Measurements from ENCODE around the gene ZNF710. TPM values are rescaled to one million over a fixed set of nuclear protein-coding genes. Genes with fewer than 3 reads are reported as not detected.
A peak's percentile ranks its signal among the peaks of the same experiment; 100 is the strongest.

Gene ZNF710
- 2.3 and 8.1 TPM in 2 replicates for total RNA-seq (2011; cell fraction: chromatin; rRNA removed; ENCODE audit: low replicate concordance)
- 5.5 TPM in 2 replicates for total RNA-seq (2011; cell fraction: nucleolus; rRNA removed)
- 4.4 TPM in 2 replicates for total RNA-seq (2011; cell fraction: nucleoplasm; rRNA removed)
- 5.9 and 6.3 TPM in 2 replicates for total RNA-seq (2014; rRNA removed)
- 2.8 and 5.2 TPM in 2 replicates for total RNA-seq (2014; rRNA removed; fragmentation: Illumina TruSeq; extraction: Trizol)
- total RNA-seq (2015; rRNA removed; fragmentation: Illumina TruSeq; extraction: Trizol), result 6.0 and 6.2 TPM in 2 replicates
- total RNA-seq (2021), result 14.2 and 16.7 TPM in 2 replicates
- polyA plus RNA-seq (2011; rRNA removed), result 2.0 and 2.5 TPM in 2 replicates
- polyA plus RNA-seq (2011; cell fraction: cytosol; rRNA removed), result 3.7 and 4.2 TPM in 2 replicates
- polyA plus RNA-seq (2011; cell fraction: nucleus; rRNA removed), result 3.1 and 6.2 TPM in 2 replicates
- polyA plus RNA-seq (2012), result 4.2 and 6.5 TPM in 2 replicates
- 4.6 and 8.0 TPM in 2 replicates for polyA plus RNA-seq (2014; fragmentation: Illumina TruSeq; extraction: Trizol)
- under 1 TPM; 0.56 to 0.63 TPM for polyA plus RNA-seq (2014; fragmentation: Nextera tagmentation; extraction: Ambion mirVana)
- 4.3 and 6.2 TPM in 2 replicates for polyA plus RNA-seq (2014; rRNA removed)
- 1.4 and 2.5 TPM in 2 replicates for polyA minus RNA-seq (2011; rRNA and poly(A)+ RNA removed)
- 7.5 and 8.4 TPM in 2 replicates for polyA minus RNA-seq (2011; cell fraction: cytosol; rRNA and poly(A)+ RNA removed)
- polyA minus RNA-seq (2011; cell fraction: nucleus; rRNA and poly(A)+ RNA removed), result 2.2 and 3.3 TPM in 2 replicates
- percentile 58 among the genes with signal in this experiment for Bru-seq, nascent RNA
- percentile 59 among the genes with signal in this experiment for BruChase-seq, experiment 1, labeled RNA remaining after a 2-hour chase
- BruChase-seq, experiment 2, labeled RNA remaining after a 6-hour chase, result percentile 55 among the genes with signal in this experiment
- long read RNA-seq, experiment 1, full-length matches to known transcripts, result 1 of 10 reads
- long read RNA-seq, experiment 1, partial matches to known transcripts, result 0 of 10 reads
- long read RNA-seq, experiment 1, other reads (novel, unspliced or antisense), result 9 of 10 reads
- long read RNA-seq, experiment 2, full-length matches to known transcripts, result 5 of 12 reads
- long read RNA-seq, experiment 2, partial matches to known transcripts, result 6 of 12 reads
- long read RNA-seq, experiment 2, other reads (novel, unspliced or antisense), result 1 of 12 reads
- long read RNA-seq, experiment 3, partial matches to known transcripts, result 1 of 1 reads
- long read RNA-seq, experiment 3, other reads (novel, unspliced or antisense), result 0 of 1 reads

DNA sequence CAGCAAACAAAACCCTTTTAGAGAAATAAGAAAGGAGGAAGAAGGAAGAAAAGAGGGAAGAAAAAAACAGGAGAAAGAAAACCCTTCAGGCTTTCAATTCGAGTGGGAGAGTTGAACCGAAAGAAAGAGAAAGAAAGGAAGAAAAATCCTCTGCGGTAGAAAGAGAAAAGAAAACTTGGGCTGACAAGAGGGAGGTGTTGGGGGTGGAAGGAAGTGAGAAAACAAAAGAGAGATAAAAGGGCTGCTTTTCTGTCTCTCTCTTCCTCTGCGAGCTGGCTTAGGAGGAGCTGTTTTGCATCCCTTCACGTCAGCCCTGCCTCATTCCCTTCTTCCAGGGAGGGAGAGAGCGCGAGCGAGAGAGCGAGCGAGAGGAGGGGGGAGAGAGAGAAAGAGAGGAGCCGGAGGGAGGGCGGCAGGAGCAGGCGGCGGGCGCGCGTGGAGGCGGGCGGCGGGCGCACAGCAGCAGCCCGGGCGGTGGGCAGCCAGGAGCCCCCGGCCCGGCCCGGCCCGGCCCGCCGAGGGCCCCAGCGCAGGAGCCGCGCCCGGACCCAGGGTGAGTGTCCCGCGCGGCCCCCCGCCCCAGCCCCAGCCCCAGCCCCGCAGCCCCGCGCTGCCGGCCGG is at the start of gene ZNF710:
Gene ZNF710 (plus strand): TSS at position 263 of the 621 bp plus-strand sequence. CDS start 65,814 bp downstream, outside the sequence.
- Histone ChIP-seq H3K27ac (ENCODE audit: extremely low read depth, low read depth, low read length) (peak within 1 kb of the TSS; percentile 70), H2AFZ (ENCODE audit: low read depth, low read length) (peak within 1 kb of the TSS; percentile 81), H4K20me1 (replicated peaks; ENCODE audit: control insufficient read depth, insufficient read depth, low read length) (no peaks in the 10 kb centered on the region), H3K4me2 (ENCODE audit: insufficient read depth, low read length) (peak within 1 kb of the TSS; percentile 82), H3K79me2 (ENCODE audit: control insufficient read depth, insufficient read depth, low read length) (peaks cover 16% of the 10 kb centered on the region), H3K27me3 (ENCODE audit: control insufficient read depth in 2 of 2, insufficient read depth in 2 of 2, low read length in 2 of 2) (no peaks in the 10 kb centered on the region), H3K9me1 (ENCODE audit: control insufficient read depth, insufficient read depth, low read length) (no peaks in the 10 kb centered on the region), H3K36me3 (ENCODE audit: control insufficient read depth, insufficient read depth, low read length) (no peaks in the 10 kb centered on the region), H3K4me1 (replicated peaks in 1 of 2; ENCODE audit: control insufficient read depth in 2 of 2, insufficient read depth in 2 of 2, low read length in 2 of 2) (peaks cover 11 to 34% of the 10 kb centered on the region in 2 experiments), H3K9ac (ENCODE audit: insufficient read depth in 1 of 2, low read depth in 2 of 2, low read length in 2 of 2) (peak within 1 kb of the TSS; percentile 72 to 92), H3K4me3 (peak within 1 kb of the TSS; percentile 67), H3K9me3 (replicated peaks; ENCODE audit: control insufficient read depth, insufficient read depth, low read depth, low read length) (no peaks in the 10 kb centered on the region)
- intact Hi-C loops (cut with micrococcal nuclease), result no loop called here
- DNase-seq (ENCODE audit: extremely low read depth in 1 of 4, low spot score in 3 of 4) (peak; percentile 67 to 85 (median 76)), FAIRE-seq (peak; percentile 69), ATAC-seq (peak; percentile 64)
- BruUV-seq (replicated peaks), result no TSS peak
- ChIA-PET POLR2A (interaction anchor here (0.7 kb wide), 1 partner anchor 105 kb away, joined by 3 read pairs; no protein-coding TSS in a partner anchor), CTCF (ENCODE audit: low intra/inter-chr PET ratio) (no interaction called here)
- in situ Hi-C loops (cut with MboI), result no loop called here
- WGBS (ENCODE audit: insufficient coverage, low coverage, missing lambda C conversion rate), result under 1% methylated on average over 7 of the region's 42 CpGs
- no peak for TF ChIP-seq ZNF584 (CRISPR knock-in tag; IDR thresholded peaks at IDR 0.05; ENCODE audit: low read depth)
- TF ChIP-seq HDAC3 (IDR thresholded peaks at IDR 0.05; ENCODE audit: borderline replicate concordance, partially characterized antibody), result no peak
- TF ChIP-seq GTF3C2 (IDR thresholded peaks at IDR 0.05; ENCODE audit: borderline replicate concordance, extremely low read depth, insufficient read length), result no peak
- TF ChIP-seq CSDE1 (IDR thresholded peaks at IDR 0.05), result no peak
- TF ChIP-seq ZNF174 (CRISPR knock-in tag; IDR thresholded peaks at IDR 0.05), result no peak
- TF ChIP-seq HNRNPH1 (optimal IDR thresholded peaks at IDR 0.05; ENCODE audit: low read depth, low read length), result no peak
- no peak for TF ChIP-seq ZC3H8 (IDR thresholded peaks at IDR 0.05)
- no peak for TF ChIP-seq ATF2 (CRISPR knock-in tag; IDR thresholded peaks at IDR 0.05)
- no peak for TF ChIP-seq RFX7 (CRISPR knock-in tag; IDR thresholded peaks at IDR 0.05)
- TF ChIP-seq THRB (CRISPR knock-in tag; conservative IDR thresholded peaks at IDR 0.05), result 0 out of 2 replicates have a peak, but pooled peaks have one; percentile 36

Measured in K562 (cell line).